CD4-positive, alpha-beta T cell treated with Interleukin-12 subunit alpha and Interleukin-12 subunit beta, for 1 hour (primary cell): ENCODE results near the gene MAP2K1.
A peak's percentile ranks its signal among the peaks of the same experiment; 100 is the strongest.
"Not testable (repeated sequence)": the region's sequence is repeated elsewhere in the genome, so short reads cannot be mapped to it uniquely, and the experiment has no call there.

Experiments used
- DNase-seq: peaks from one replicate; pipeline ENCODE4 v3.0.0-alpha.2; 2020

MAP2K1 gene

GRCh38 chr15:66386204-66387123, at the start of gene MAP2K1:
TSS of gene MAP2K1 (plus strand) at chr15:66386912. CDS start at chr15:66387348, 436 bp downstream.
- DNase-seq, result peak; percentile 98

- not testable (repeated sequence) for DNase-seq
These were observed 38.2 kb upstream of the MAP2K1 start for GRCh38 chr15:66348530-66348929.

- no peak for DNase-seq
These were observed 30.7 kb upstream of the MAP2K1 start for GRCh38 chr15:66356077-66356358.

- DNase-seq, result peak; percentile 98
These were observed 30.1 kb upstream of the MAP2K1 start, which contains the start of gene TIPIN for GRCh38 chr15:66356359-66357236. TSS of gene TIPIN (minus strand) at chr15:66356685. CDS start at chr15:66352947, 3,738 bp downstream.

- no peak for DNase-seq
These were observed 27.0 kb upstream of the MAP2K1 start for GRCh38 chr15:66359740-66360139.

GRCh38 chr15:66361745-66362460, 24.8 kb upstream of the MAP2K1 start:
- not testable (repeated sequence) for DNase-seq

GRCh38 chr15:66362776-66363175, 23.9 kb upstream of the MAP2K1 start:
- no peak for DNase-seq

GRCh38 chr15:66364944-66365528, 21.7 kb upstream of the MAP2K1 start:
- DNase-seq, result no peak

- peak; percentile 39 for DNase-seq
These were observed 16.7 kb upstream of the MAP2K1 start for GRCh38 chr15:66369773-66370651.

GRCh38 chr15:66374179-66374578, 12.5 kb upstream of the MAP2K1 start:
- no peak for DNase-seq

GRCh38 chr15:66378814-66379430, 7.8 kb upstream of the MAP2K1 start:
- DNase-seq, result no peak

- not testable (repeated sequence) for DNase-seq
These were observed 5.3 kb upstream of the MAP2K1 start for GRCh38 chr15:66381376-66381775.

- peak; percentile 60 for DNase-seq
These were observed 691 bp downstream of the MAP2K1 start for GRCh38 chr15:66387163-66388042.

GRCh38 chr15:66388043-66388363, 1.3 kb downstream of the MAP2K1 start:
- DNase-seq, result no peak

GRCh38 chr15:66388576-66388975, 1.9 kb downstream of the MAP2K1 start:
- no peak for DNase-seq

- peak; percentile 49 for DNase-seq
These were observed 2.6 kb downstream of the MAP2K1 start for GRCh38 chr15:66389098-66389858.

GRCh38 chr15:66389859-66390381, 3.2 kb downstream of the MAP2K1 start:
- DNase-seq, result peak; percentile 12

GRCh38 chr15:66390678-66391077, 4.0 kb downstream of the MAP2K1 start:
- peak; percentile 54 for DNase-seq

GRCh38 chr15:66393037-66393436, 6.3 kb downstream of the MAP2K1 start:
- not testable (repeated sequence) for DNase-seq
